ENCODE measurements around the gene SKAP2. TPM values are rescaled to one million over a fixed set of nuclear protein-coding genes. Genes with fewer than 3 reads are reported as not detected.

Gene SKAP2
- polyA plus RNA-seq, 1 donor (not counting 4 experiments of a cell fraction or from before 2014, with no cell fraction given): 15.0 TPM

- H3K4me3 ChIP-seq (ENCODE audit: control insufficient read depth in 2 of 3, extremely low read depth in 1 of 3, insufficient read depth in 2 of 3, low read depth in 1 of 3, low read length in 3 of 3): peak overlapping the region in 2 of 3 experiments; percentile 28 to 40
- H3K9me3 ChIP-seq (ENCODE audit: control insufficient read depth, low read depth, low read length): no peaks in the 10 kb centered on the region
- no peaks in the 10 kb centered on the region for H4K20me1 ChIP-seq (ENCODE audit: control insufficient read depth, extremely low read depth, insufficient read depth, low read length)
- no peak overlapping the region for H2AFZ ChIP-seq (ENCODE audit: control insufficient read depth, low read length)
- no peaks in the 10 kb centered on the region for H3K27me3 ChIP-seq (ENCODE audit: control insufficient read depth, extremely low read depth, insufficient read depth, low read length)
- no peak for DNase-seq (ENCODE audit: low read depth, low spot score)
- peaks cover 0 to 1% of the 10 kb centered on the region in 2 experiments for H3K36me3 ChIP-seq (ENCODE audit: control insufficient read depth in 2 of 2, extremely low read depth in 1 of 2, insufficient read depth in 2 of 2, low read length in 2 of 2)
- H3K9ac ChIP-seq (ENCODE audit: control insufficient read depth, extremely low read depth, insufficient read depth, low read length): peak overlapping the region; percentile 79
- TF ChIP-seq CTCF (optimal IDR thresholded peaks at IDR 0.05 in 1 of 3, IDR thresholded peaks at IDR 0.05 in 1 of 3, conservative IDR thresholded peaks at IDR 0.05 in 1 of 3; ENCODE audit: extremely low read depth in 1 of 3, insufficient read depth in 2 of 3, low read length in 3 of 3) (no peak), EZH2 (IDR thresholded peaks at IDR 0.05; ENCODE audit: low read length) (no peak)
- no peaks in the 10 kb centered on the region for H3K9me1 ChIP-seq (ENCODE audit: control insufficient read depth, extremely low read depth, insufficient read depth, low read length)
- H3K27ac ChIP-seq (ENCODE audit: control insufficient read depth, insufficient read depth, low read length): peak overlapping the region; percentile 84
- no peak for FAIRE-seq
- H3K4me1 ChIP-seq (ENCODE audit: control insufficient read depth, extremely low read depth, insufficient read depth, low read length): peaks cover 36% of the 10 kb centered on the region
- peaks cover 52% of the 10 kb centered on the region for H3K79me2 ChIP-seq (ENCODE audit: control insufficient read depth, insufficient read depth, low read length)
- H3K4me2 ChIP-seq (ENCODE audit: control insufficient read depth, extremely low read depth, insufficient read depth, low read depth, low read length): peak overlapping the region; percentile 95
- dilution Hi-C loops (cut with MboI; ENCODE audit: extremely low pct_ligation_motif_present, low sequenced_read_pairs): loop anchor here (25.0 kb wide), 1 partner anchor 232 kb away; the partner anchor contains the start of gene HOXA1
Measured at GRCh38 chr7:26854876-26855855, 9.2 kb downstream of the SKAP2 start.

- Histone ChIP-seq H3K27me3 (ENCODE audit: control insufficient read depth, extremely low read depth, insufficient read depth, low read length) (no peaks in the 10 kb centered on the region), H3K79me2 (ENCODE audit: control insufficient read depth, insufficient read depth, low read length) (peaks cover 39% of the 10 kb centered on the region), H3K27ac (ENCODE audit: control insufficient read depth, insufficient read depth, low read length) (peak overlapping the region; percentile 84), H3K9me3 (ENCODE audit: control insufficient read depth, low read depth, low read length) (no peaks in the 10 kb centered on the region), H3K9me1 (ENCODE audit: control insufficient read depth, extremely low read depth, insufficient read depth, low read length) (no peaks in the 10 kb centered on the region), H2AFZ (ENCODE audit: control insufficient read depth, low read length) (no peak overlapping the region), H3K4me1 (ENCODE audit: control insufficient read depth, extremely low read depth, insufficient read depth, low read length) (peaks cover 24% of the 10 kb centered on the region), H3K4me3 (ENCODE audit: control insufficient read depth in 2 of 3, extremely low read depth in 1 of 3, insufficient read depth in 2 of 3, low read depth in 1 of 3, low read length in 3 of 3) (no peak overlapping the region), H3K4me2 (ENCODE audit: control insufficient read depth, extremely low read depth, insufficient read depth, low read depth, low read length) (peak overlapping the region; percentile 30), H3K9ac (ENCODE audit: control insufficient read depth, extremely low read depth, insufficient read depth, low read length) (no peak overlapping the region), H3K36me3 (ENCODE audit: control insufficient read depth in 2 of 2, extremely low read depth in 1 of 2, insufficient read depth in 2 of 2, low read length in 2 of 2) (peaks cover 0 to 4% of the 10 kb centered on the region in 2 experiments), H4K20me1 (ENCODE audit: control insufficient read depth, extremely low read depth, insufficient read depth, low read length) (no peaks in the 10 kb centered on the region)
- dilution Hi-C loops (cut with MboI; ENCODE audit: extremely low pct_ligation_motif_present, low sequenced_read_pairs): loop anchor here (25.0 kb wide), 1 partner anchor 233 kb away; the partner anchor contains the start of gene HOXA1
- DNase-seq (ENCODE audit: low read depth, low spot score) (no peak), FAIRE-seq (peak; percentile 26)
- TF ChIP-seq EZH2 (IDR thresholded peaks at IDR 0.05; ENCODE audit: low read length) (no peak), CTCF (optimal IDR thresholded peaks at IDR 0.05 in 1 of 3, IDR thresholded peaks at IDR 0.05 in 1 of 3, conservative IDR thresholded peaks at IDR 0.05 in 1 of 3; ENCODE audit: extremely low read depth in 1 of 3, insufficient read depth in 2 of 3, low read length in 3 of 3) (peak in 2 of 3 experiments; percentile 30 to 44)
Measured at GRCh38 chr7:26853788-26854393, 10.5 kb downstream of the SKAP2 start.

All from keratinocyte (primary cell).